K562 (cell line): ENCODE measurements around the gene IL17RC. TPM values are rescaled to one million over a fixed set of nuclear protein-coding genes. Genes with fewer than 3 reads are reported as not detected.

Experiments used
- ARHGAP35 ChIP-seq: fragments of 450-650 bp; IDR thresholded peaks from 2 replicates; pipeline ENCODE4 v1.6.1; 2018; ENCODE audit not compliant: partially characterized antibody
- CEBPZ ChIP-seq: fragments of 150-350 bp; IDR thresholded peaks from 2 replicates; pipeline ENCODE4 v1.6.1; 2014; ENCODE audit warnings: low read depth, mild to moderate bottlenecking, low read length, borderline replicate concordance
- FOXA3 ChIP-seq, 2 experiments: fragments of 450-650 bp in 1 of 2; sonication (generic) in 1 of 2; formaldehyde crosslinking; IDR thresholded peaks in 1 of 2; conservative IDR thresholded peaks in 1 of 2; 2 replicates each; pipeline versions ENCODE4 v1.4.0 to v1.8.0; 2020 to 2022; ENCODE audit warnings: mild to moderate bottlenecking in 2 of 2, missing genetic modification reagents in 1 of 2
- GATA2 ChIP-seq: sonication (generic); formaldehyde crosslinking; IDR thresholded peaks from 2 replicates; pipeline ENCODE4 v1.4.0; 2020; ENCODE audit warnings: mild to moderate bottlenecking, missing genetic modification reagents
- ID3 ChIP-seq, 2 experiments: fragments of 250-450 bp in 1 of 2; fragments of 450-650 bp in 1 of 2; sonication (Bioruptor Pico) in 1 of 2; IDR thresholded peaks; 2 replicates each; pipeline versions ENCODE4 v1.6.1 to v1.8.0; 2016 to 2021; ENCODE audit warnings: mild to moderate bottlenecking in 2 of 2, moderate library complexity in 2 of 2, missing compliant biosample characterization in 1 of 2, missing genetic modification characterization in 1 of 2
- PCBP1 ChIP-seq: fragments of 200-400 bp; formaldehyde crosslinking; IDR thresholded peaks from 2 replicates; pipeline ENCODE4 v1.6.1; 2018; ENCODE audit warnings: mild to moderate bottlenecking, low read depth, low read length; ENCODE audit not compliant: poor library complexity, severe bottlenecking
- PKNOX1 ChIP-seq: fragments of 450-650 bp; IDR thresholded peaks from 2 replicates; pipeline ENCODE4 v1.6.1; 2016
- REST ChIP-seq, 2 experiments: fragments of 450-650 bp; formaldehyde crosslinking in 1 of 2; IDR thresholded peaks; 2 replicates each; pipeline versions ENCODE4 v1.4.0 to v1.6.1; 2014 to 2020; ENCODE audit warnings: mild to moderate bottlenecking in 2 of 2, borderline replicate concordance in 1 of 2, low read depth in 1 of 2
- ZNF764 ChIP-seq: fragments of 250-450 bp; sonication (Bioruptor Pico); IDR thresholded peaks from 2 replicates; pipeline ENCODE4 v1.4.0; 2020; ENCODE audit warnings: low read depth, mild to moderate bottlenecking, moderate library complexity
- polyA plus RNA-seq, 8 experiments: library from polyadenylated mRNA; depleted of rRNA in 4 of 8; stranded (reverse) in 5 of 8; unstranded in 3 of 8; fragments of >200 nt; fragmentation: Nextera tagmentation in 2 of 8; fragmentation: Illumina TruSeq in 1 of 8; extraction: Ambion mirVana in 2 of 8; extraction: Trizol in 1 of 8; gene quantifications; 2 replicates each; pipeline versions ENCODE4 v1.2.1 to v1.2.3, GENCODE V29; 2011 to 2014; ENCODE audit warnings: inconsistent platforms in 1 of 8, missing spikeins in 1 of 8
- total RNA-seq, 7 experiments: library from RNA; depleted of rRNA in 6 of 7; stranded (reverse); fragments of >200 nt in 6 of 7; fragmentation: Illumina TruSeq in 2 of 7; extraction: Trizol in 2 of 7; gene quantifications; 2 replicates each; pipeline versions ENCODE4 v1.2.1 to v1.2.3, GENCODE V29; 2011 to 2021; ENCODE audit warnings: low replicate concordance in 1 of 7

The IL17RC gene
- total and polyA plus RNA-seq, 9 of the 15 experiments (the other 6 are each of a cell fraction or from before 2014, with no cell fraction given) = 0.15 to 11.4 (median 7.1) TPM; not detected in 1

- no peak for TF ChIP-seq ARHGAP35
- no peak for TF ChIP-seq ZNF764 (CRISPR knock-in tag)
- TF ChIP-seq PKNOX1 = peak; percentile 97
- TF ChIP-seq REST (IDR thresholded peaks at IDR 0.05; ENCODE audit: borderline replicate concordance) = no peak; the same call in 1 of the 2 replicates
- TF ChIP-seq REST (CRISPR knock-in tag; IDR thresholded peaks at IDR 0.05; ENCODE audit: low read depth) = no peak
- peak; percentile 61 to 85 for TF ChIP-seq FOXA3 (CRISPR knock-in tag; conservative IDR thresholded peaks at IDR 0.05 in 1 of 2, IDR thresholded peaks at IDR 0.05 in 1 of 2)
- TF ChIP-seq CEBPZ = no peak
- TF ChIP-seq PCBP1 = no peak
- TF ChIP-seq GATA2 (CRISPR knock-in tag) = no peak
- TF ChIP-seq ID3 (CRISPR knock-in tag; IDR thresholded peaks at IDR 0.05) = no peak; the same call in 1 of the 2 replicates
- 0 out of 2 replicates have a peak, but pooled peaks have one; percentile 39 for TF ChIP-seq ID3 (tag; IDR thresholded peaks at IDR 0.05)
Measured at GRCh38 chr3:9976721-9977709, 60.1 kb downstream of the IL17RC start (continued).
